ENCODE data around the gene ZNF407. TPM values are rescaled to one million over a fixed set of nuclear protein-coding genes. Genes with fewer than 3 reads are reported as not detected.

ZNF407 gene
- total and polyA plus RNA-seq, 4 donors = 2.8 to 34.9 (median 9.5) TPM

DNA sequence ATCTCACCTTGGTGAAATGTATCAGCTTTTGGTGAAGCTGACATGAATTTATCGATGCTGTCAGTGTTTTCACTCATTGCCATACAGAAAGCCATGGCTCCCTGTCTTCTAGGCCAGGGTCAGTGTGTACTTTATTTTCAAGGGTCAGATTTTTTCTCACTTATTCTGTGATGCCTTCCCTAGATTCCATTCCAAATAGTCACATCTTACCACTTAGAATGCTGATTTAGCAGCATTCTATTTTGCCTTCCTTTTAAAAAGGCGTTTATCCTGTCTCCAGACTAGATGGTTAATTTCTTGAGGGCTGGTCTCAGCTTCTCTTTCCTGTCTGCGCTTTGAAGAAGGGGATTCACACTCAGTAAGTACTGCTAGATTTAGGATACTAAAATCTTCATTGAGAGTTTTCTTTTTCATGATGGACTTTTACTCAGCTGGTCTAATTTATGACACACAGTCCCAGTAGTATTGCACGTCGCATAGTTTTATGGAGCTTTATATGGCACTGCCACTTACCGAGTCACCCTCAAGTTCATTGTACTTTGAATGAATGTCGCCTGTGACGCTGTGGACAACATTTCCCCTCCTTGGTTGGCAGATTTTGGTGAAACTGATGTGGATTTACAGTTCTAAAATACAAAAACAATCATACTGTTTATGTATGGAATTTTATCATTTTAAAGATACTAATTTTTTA is 194.0 kb downstream of the ZNF407 start:
- no peak for DNase-seq
- Histone ChIP-seq H3K4me1 (ENCODE audit: control insufficient read depth in 5 of 5, insufficient read depth in 5 of 5, low read length in 5 of 5) (peaks cover 0 to 5% (median 0%) of the 10 kb centered on the region in 5 donors), H3K36me3 (ENCODE audit: control insufficient read depth in 4 of 4, insufficient read depth in 4 of 4, low read length in 4 of 4) (peaks cover 0 to 2% (median 0%) of the 10 kb centered on the region in 4 donors), H3K4me3 (no peak overlapping the region), H3K9me3 (ENCODE audit: control insufficient read depth in 4 of 4, insufficient read depth in 3 of 4, low read length in 3 of 4) (no peaks in the 10 kb centered on the region), H3K9ac (ENCODE audit: insufficient read depth in 1 of 2, low read length in 2 of 2) (no peak overlapping the region), H3K27me3 (ENCODE audit: control insufficient read depth in 3 of 3, insufficient read depth in 3 of 3, low read length in 2 of 3) (no peaks in the 10 kb centered on the region), H3K27ac (ENCODE audit: low read depth in 1 of 2, low read length in 1 of 2) (no peak overlapping the region)
- TF ChIP-seq, protein P1, sequence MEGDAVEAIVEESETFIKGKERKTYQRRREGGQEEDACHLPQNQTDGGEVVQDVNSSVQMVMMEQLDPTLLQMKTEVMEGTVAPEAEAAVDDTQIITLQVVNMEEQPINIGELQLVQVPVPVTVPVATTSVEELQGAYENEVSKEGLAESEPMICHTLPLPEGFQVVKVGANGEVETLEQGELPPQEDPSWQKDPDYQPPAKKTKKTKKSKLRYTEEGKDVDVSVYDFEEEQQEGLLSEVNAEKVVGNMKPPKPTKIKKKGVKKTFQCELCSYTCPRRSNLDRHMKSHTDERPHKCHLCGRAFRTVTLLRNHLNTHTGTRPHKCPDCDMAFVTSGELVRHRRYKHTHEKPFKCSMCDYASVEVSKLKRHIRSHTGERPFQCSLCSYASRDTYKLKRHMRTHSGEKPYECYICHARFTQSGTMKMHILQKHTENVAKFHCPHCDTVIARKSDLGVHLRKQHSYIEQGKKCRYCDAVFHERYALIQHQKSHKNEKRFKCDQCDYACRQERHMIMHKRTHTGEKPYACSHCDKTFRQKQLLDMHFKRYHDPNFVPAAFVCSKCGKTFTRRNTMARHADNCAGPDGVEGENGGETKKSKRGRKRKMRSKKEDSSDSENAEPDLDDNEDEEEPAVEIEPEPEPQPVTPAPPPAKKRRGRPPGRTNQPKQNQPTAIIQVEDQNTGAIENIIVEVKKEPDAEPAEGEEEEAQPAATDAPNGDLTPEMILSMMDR (IDR thresholded peaks at IDR 0.05; ENCODE audit: control extremely low read depth, extremely low read depth) = no peak
- ATAC-seq (ENCODE audit: insufficient read depth, low FRiP score) = no peak
- 92 to 98% methylated on average over 8 of the region's 8 CpGs for WGBS, 2 donors

DNA sequence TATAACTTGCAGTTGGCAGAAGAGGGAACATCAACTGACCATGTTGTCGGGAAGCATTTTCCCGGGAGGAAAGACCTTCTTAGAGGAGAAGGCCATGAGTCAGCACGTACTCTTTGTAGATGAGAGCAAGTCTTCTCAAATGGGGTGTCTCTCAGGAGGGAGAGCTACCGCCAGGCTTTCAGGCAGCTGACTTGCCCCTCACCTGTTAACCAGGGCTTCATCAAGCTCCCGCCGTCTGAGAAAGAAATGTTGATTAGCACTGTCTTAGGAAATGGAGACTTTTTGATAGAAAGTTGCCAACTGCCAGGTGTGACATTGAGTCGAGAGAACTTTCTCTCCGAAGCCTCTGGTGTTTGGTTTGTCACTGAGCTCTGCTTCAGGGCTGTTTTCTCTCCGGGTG is 196.1 kb downstream of the ZNF407 start:
- Histone ChIP-seq H3K27ac (ENCODE audit: low read depth in 1 of 2, low read length in 1 of 2) (no peak overlapping the region), H3K9me3 (ENCODE audit: control insufficient read depth in 4 of 4, insufficient read depth in 3 of 4, low read length in 3 of 4) (no peaks in the 10 kb centered on the region)

DNA sequence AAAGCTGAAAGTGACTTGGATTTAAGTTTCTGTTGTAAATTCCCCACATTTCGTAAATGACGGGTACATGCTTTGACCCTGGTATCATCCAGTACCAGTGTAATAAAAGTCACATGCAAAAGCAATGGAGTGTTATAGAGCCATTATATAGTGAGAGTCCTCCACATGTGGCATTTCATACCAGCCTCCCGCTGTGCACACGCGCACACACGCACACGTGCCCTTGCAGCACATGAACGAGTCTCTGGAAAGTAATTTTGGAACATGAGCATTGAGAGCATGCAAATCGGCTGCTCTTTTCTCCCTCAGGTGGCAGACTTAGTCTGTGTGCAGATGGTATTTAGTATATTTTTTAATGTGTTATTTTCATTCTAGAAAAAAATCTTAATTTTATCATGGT is 198.1 kb downstream of the ZNF407 start:
- Histone ChIP-seq H3K4me1 (ENCODE audit: control insufficient read depth in 5 of 5, insufficient read depth in 5 of 5, low read length in 5 of 5) (peaks cover 0 to 8% (median 0%) of the 10 kb centered on the region in 5 donors), H3K4me3 (no peak overlapping the region), H3K9ac (ENCODE audit: insufficient read depth in 1 of 2, low read length in 2 of 2) (no peak overlapping the region), H3K36me3 (ENCODE audit: control insufficient read depth in 4 of 4, insufficient read depth in 4 of 4, low read length in 4 of 4) (no peaks in the 10 kb centered on the region), H3K9me3 (ENCODE audit: control insufficient read depth in 4 of 4, insufficient read depth in 3 of 4, low read length in 3 of 4) (no peaks in the 10 kb centered on the region), H3K27me3 (ENCODE audit: control insufficient read depth in 3 of 3, insufficient read depth in 3 of 3, low read length in 2 of 3) (no peaks in the 10 kb centered on the region), H3K27ac (ENCODE audit: low read depth in 1 of 2, low read length in 1 of 2) (no peak overlapping the region)
- TF ChIP-seq, protein P1 (IDR thresholded peaks at IDR 0.05; ENCODE audit: control extremely low read depth, extremely low read depth) = no peak
- DNase-seq (no peak), ATAC-seq (ENCODE audit: insufficient read depth, low FRiP score) (no peak)
- 97 to 98% methylated on average over 9 of the region's 9 CpGs for WGBS, 2 donors

More for the DNA sequence above, 196.1 kb downstream of the ZNF407 start:
- Histone ChIP-seq H3K4me1 (ENCODE audit: control insufficient read depth in 5 of 5, insufficient read depth in 5 of 5, low read length in 5 of 5) (peaks cover 0 to 8% (median 0%) of the 10 kb centered on the region in 5 donors), H3K36me3 (ENCODE audit: control insufficient read depth in 4 of 4, insufficient read depth in 4 of 4, low read length in 4 of 4) (peaks cover 0 to 2% (median 0%) of the 10 kb centered on the region in 4 donors), H3K4me3 (no peak overlapping the region), H3K27me3 (ENCODE audit: control insufficient read depth in 3 of 3, insufficient read depth in 3 of 3, low read length in 2 of 3) (no peaks in the 10 kb centered on the region), H3K9ac (ENCODE audit: insufficient read depth in 1 of 2, low read length in 2 of 2) (no peak overlapping the region)
- WGBS, 2 donors = 82 to 88% methylated on average over 9 of the region's 9 CpGs
- ATAC-seq (ENCODE audit: insufficient read depth, low FRiP score) (no peak), DNase-seq (no peak)
- TF ChIP-seq, protein P1 (IDR thresholded peaks at IDR 0.05; ENCODE audit: control extremely low read depth, extremely low read depth) = no peak
